ENCODE results near the gene PTPRQ.
"Not testable (repeated sequence)": the region's sequence is repeated elsewhere in the genome, so short reads cannot be mapped to it uniquely, and the experiment has no call there.

Gene PTPRQ

GRCh38 chr12:80659512-80660063 lies 215.6 kb downstream of the PTPRQ start:
- DNase-seq: no peak

- DNase-seq: no peak
Measured at GRCh38 chr12:80662586-80662985, 218.6 kb downstream of the PTPRQ start.

DNA sequence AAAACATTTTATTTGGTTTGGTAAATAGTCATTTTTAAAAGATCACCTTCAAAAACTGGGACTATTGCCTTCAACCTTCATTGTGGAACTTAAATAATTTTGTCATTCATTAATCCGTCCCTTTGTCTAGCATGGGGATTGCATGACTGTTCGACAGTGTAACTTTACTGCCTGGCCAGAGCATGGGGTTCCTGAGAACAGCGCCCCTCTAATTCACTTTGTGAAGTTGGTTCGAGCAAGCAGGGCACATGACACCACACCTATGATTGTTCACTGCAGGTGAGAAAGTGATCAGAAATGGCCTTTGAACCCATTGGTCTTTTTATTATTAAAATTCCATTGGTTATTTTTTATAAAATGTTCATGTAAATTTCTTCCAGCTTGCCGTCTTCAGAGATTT lies 226.2 kb downstream of the PTPRQ start:
- DNase-seq: no peak

DNA sequence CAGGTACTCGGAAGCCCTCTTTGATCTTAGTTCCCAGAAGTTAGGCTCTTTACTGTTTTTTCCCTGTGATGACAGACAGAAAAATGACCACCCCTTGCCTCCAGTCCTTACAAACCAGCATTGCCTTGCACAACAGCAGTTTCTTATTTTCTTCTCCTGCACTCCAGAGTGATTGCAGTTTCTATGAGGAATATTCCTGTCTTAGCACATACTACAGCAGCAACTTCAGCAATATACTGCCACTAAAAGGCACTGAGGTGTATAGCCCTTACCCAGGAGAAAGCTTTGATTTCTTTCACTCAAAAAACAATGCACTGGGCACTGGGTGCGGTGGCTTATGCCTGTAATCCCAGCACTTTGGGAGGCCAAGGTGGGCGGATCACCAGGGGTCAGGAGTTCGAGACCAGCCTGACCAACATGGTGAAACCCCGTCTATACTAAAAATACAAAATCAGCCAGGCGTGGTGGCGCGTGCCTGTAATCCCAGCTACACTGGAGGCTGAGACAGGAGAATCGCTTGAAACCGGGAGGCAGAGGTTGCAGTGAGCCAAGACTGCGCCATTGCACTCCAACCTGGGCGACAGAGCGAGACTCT lies 232.1 kb downstream of the PTPRQ start:
- DNase-seq: not testable (repeated sequence)

GRCh38 chr12:80676856-80677255 lies 232.8 kb downstream of the PTPRQ start:
- no peak for DNase-seq

DNA sequence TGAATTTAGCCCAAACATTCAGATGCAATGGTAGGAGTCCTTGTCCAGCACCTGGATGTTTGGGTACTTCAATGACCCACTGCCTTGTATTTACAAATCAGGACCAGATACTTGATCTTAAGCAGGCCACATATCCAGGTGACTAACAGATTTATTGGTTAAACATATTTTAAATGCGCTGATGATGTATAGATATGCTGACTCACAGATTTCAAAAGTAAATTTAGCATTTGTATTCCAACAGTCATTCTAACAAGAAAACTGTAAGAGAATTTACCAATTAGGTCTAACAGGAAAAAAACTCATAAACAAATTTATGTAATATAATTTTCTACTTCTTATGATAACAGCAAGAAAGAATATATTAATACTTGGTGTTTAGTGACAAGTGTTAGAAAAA lies 234.0 kb downstream of the PTPRQ start:
- DNase-seq: no peak

- no peak for DNase-seq
Measured at GRCh38 chr12:80679346-80680131, 235.5 kb downstream of the PTPRQ start.

GRCh38 chr12:80681287-80681686 lies 237.3 kb downstream of the PTPRQ start:
- no peak for DNase-seq

GRCh38 chr12:80681786-80682185 lies 237.8 kb downstream of the PTPRQ start:
- DNase-seq: no peak

DNA sequence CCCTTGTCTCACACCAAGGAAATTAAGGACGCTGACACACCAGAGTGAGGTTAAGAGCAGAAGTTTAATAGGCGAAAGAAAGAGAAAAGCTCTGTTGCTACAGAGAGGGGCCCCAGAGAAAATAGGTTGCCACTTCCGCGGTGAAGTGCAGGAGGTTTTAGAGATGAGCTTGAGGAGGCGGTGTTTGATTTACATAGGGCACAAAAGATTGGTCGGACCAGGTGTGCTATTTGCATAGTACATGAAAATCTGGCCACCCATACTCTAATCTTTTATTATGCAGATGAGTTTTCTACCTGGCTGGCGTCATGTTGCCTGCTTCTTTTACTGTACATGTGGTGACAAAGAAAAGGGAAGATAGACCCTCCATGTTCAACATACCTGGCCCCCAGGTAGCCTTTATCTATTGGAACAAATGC lies 240.1 kb downstream of the PTPRQ start:
- no peak for DNase-seq

DNA sequence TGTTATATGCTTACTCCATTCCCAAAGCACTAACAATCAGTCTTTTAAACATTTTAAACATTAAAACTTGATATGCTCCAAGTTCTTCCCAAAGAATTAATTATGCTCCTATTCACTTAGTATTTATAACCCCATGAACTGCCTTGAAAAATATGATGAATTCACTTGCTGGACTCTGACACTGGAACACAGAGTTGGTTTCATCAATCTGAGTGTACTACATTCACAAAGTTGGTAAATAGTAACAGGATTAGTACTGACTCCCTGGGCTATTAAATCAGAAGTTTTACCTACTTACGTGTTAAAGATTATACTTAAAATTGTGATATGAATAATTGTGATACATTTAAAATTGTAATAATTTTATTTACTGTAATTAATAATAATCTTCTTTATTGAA lies 246.1 kb downstream of the PTPRQ start:
- no peak for DNase-seq

- no peak for DNase-seq
Measured at GRCh38 chr12:80690513-80690912, 246.5 kb downstream of the PTPRQ start.

DNA sequence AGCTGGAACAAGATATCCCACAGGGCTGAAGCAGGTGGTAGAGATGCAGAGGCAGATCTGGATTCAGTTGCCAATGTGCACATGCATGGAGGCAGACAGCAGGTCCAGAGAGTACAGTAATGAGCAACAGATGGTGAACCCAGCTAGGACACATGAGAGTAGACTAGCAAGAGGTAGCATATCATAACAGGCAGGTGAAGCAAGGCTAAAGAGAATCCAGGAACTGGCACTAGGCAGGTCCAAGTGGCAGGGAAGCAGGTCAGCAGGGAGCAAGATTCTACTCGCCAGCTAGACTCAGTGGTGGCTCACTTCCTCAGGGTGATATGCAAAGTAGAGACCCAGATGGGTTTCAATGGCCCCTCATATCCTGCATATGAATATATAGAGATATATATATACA lies 248.1 kb downstream of the PTPRQ start:
- no peak for DNase-seq

GRCh38 chr12:80697270-80697887 lies 253.3 kb downstream of the PTPRQ start:
- no peak for DNase-seq

DNA sequence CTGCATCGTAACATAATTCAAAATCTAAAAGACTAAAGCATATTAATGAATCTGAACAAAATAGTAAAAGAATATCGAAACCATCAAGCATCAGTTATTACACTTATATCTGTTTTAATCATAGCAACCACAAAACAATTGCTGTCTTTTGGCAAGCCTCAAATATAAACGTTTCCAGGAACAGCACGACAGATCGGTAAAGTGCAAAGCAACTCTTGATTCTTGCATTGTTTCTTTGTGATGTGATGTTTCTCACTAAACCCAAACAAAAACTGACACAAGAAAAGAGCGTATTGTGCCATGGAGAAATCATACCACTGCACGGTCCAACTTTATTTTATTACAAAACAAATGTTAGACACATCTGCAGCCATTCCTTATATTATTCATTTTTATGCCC lies 254.2 kb downstream of the PTPRQ start:
- no peak for DNase-seq

DNA sequence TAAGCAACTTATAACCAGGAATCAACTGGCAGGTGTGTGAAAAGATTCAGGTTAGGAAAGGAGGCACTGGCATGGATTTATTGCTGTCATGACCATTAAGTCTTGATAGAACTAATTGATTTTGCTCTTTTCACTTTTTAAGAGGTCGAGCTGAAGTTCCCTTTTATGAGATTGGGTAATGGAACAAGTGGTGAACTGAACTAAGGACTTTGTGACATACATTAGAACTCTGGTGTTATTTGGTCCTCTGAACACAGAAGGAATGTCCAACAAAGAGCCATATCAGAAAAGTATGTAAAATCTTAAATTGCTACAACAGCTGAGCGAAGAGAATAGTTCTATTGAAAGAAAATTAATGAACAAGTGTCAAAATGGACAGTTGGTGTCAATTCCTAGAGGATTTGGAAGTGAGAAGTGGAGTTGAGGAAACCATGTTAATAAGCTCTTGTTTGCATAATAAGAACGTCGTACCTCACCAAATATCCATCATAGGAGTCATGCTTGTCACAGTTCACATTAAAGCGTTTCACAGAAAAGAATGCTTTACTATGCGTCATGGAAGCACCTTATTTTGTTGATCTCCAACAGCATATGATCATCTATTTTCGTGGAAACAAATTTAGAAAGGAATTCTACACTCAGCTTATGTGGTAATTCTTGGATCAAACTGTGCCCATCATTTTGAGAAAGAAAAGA lies 255.0 kb downstream of the PTPRQ start:
- DNase-seq: no peak

DNA sequence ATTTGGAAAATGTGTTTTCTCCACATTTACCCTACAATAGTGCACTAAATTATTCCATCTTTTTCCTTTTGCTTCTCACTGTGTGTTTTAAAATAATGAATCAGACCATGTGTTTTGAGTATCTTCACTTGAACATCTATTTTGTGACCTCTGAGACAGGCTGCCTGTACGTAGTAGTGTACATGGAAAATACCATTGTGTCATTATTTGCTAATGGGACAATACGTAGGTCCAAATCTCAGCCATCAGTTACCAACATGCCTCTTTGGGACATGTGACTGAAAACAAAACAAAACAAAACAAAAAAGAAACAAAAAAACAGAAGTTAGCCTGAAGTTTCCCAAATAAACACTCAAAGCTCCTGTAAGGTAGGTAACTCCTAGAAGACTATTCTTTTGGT lies 256.3 kb downstream of the PTPRQ start:
- no peak for DNase-seq

GRCh38 chr12:80701388-80701787 lies 257.4 kb downstream of the PTPRQ start:
- no peak for DNase-seq

- DNase-seq: peak; percentile 50
Measured at GRCh38 chr12:80702889-80703805, 259.1 kb downstream of the PTPRQ start.

- DNase-seq: no peak
Measured at GRCh38 chr12:80704420-80704819, 260.4 kb downstream of the PTPRQ start.

GRCh38 chr12:80707126-80707829 lies 263.2 kb downstream of the PTPRQ start, which contains the start of gene MYF6:
Gene MYF6 (plus strand): TSS chr12:80707634. CDS start chr12:80707720, 86 bp downstream.
- no peak for DNase-seq
